Renal pelvis (tissue), 4 donors: ENCODE data around the gene DUSP6. TPM values are rescaled to one million over a fixed set of nuclear protein-coding genes. Genes with fewer than 3 reads are reported as not detected.

Experiments used
- DNase-seq: peaks from one replicate; pipeline ENCODE4 v3.0.0-alpha.2; 2013
- polyA plus RNA-seq, 3 donors: library from polyadenylated mRNA; unstranded; fragments of 120-200 nt; gene quantifications; one replicate each; pipeline ENCODE4 v1.2.1, GENCODE V29; 2013; ENCODE audit not compliant: insufficient read length in 3 of 3

DUSP6 gene
- polyA plus RNA-seq, 3 donors: 79.1 to 86.2 (median 79.9) TPM

GRCh38 chr12:89335452-89336244 lies 16.7 kb downstream of the DUSP6 start:
- no peak for DNase-seq

- no peak for DNase-seq
Observed at GRCh38 chr12:89334548-89335169, 17.6 kb downstream of the DUSP6 start.

- no peak for DNase-seq
Observed at GRCh38 chr12:89333564-89334252, 18.6 kb downstream of the DUSP6 start.

GRCh38 chr12:89328151-89329030 lies 23.9 kb downstream of the DUSP6 start:
- DNase-seq: no peak

GRCh38 chr12:89327486-89328094 lies 24.7 kb downstream of the DUSP6 start:
- no peak for DNase-seq

GRCh38 chr12:89326239-89327040 lies 25.9 kb downstream of the DUSP6 start:
- DNase-seq: peak; percentile 81

- no peak for DNase-seq
Observed at GRCh38 chr12:89325495-89325894, 26.8 kb downstream of the DUSP6 start.

GRCh38 chr12:89324437-89324836 lies 27.9 kb downstream of the DUSP6 start:
- no peak for DNase-seq

- DNase-seq: no peak
Observed at GRCh38 chr12:89323568-89324218, 28.6 kb downstream of the DUSP6 start.

- DNase-seq: no peak
Observed at GRCh38 chr12:89320735-89321134, 31.6 kb downstream of the DUSP6 start.

- no peak for DNase-seq
Observed at GRCh38 chr12:89319606-89320005, 32.7 kb downstream of the DUSP6 start.

GRCh38 chr12:89319122-89319521 lies 33.2 kb downstream of the DUSP6 start:
- DNase-seq: no peak

GRCh38 chr12:89316705-89317139 lies 35.6 kb downstream of the DUSP6 start:
- DNase-seq: peak; percentile 26

GRCh38 chr12:89314060-89314761 lies 38.1 kb downstream of the DUSP6 start:
- DNase-seq: no peak

- no peak for DNase-seq
Observed at GRCh38 chr12:89311703-89312293, 40.5 kb downstream of the DUSP6 start.

GRCh38 chr12:89309815-89310214 lies 42.5 kb downstream of the DUSP6 start:
- no peak for DNase-seq

GRCh38 chr12:89309440-89309802 lies 42.9 kb downstream of the DUSP6 start:
- DNase-seq: no peak

GRCh38 chr12:89307474-89308253 lies 44.6 kb downstream of the DUSP6 start:
- DNase-seq: peak; percentile 24
